NT2/D1 (cell line): ENCODE results near the gene C1RL.

Source experiments
- YY1 ChIP-seq: IDR thresholded peaks from 2 replicates; pipeline ENCODE4 v1.6.1; 2011; ENCODE audit not compliant: insufficient read length, insufficient read depth
- ZNF274 ChIP-seq: IDR thresholded peaks from 2 replicates; pipeline ENCODE4 v1.6.1; 2011; ENCODE audit warnings: mild to moderate bottlenecking, low read depth, low read length

GRCh38 chr12:7137908-7138307, 28.9 kb upstream of the C1RL start:
- TF ChIP-seq YY1 (no peak), ZNF274 (no peak)
